PC-3 (cell line): Measurements from ENCODE around the gene JADE2. TPM values are rescaled to one million over a fixed set of nuclear protein-coding genes. Genes with fewer than 3 reads are reported as not detected.
A peak's percentile ranks its signal among the peaks of the same experiment; 100 is the strongest.

Experiments
- ATAC-seq: fragments of 200-7000 bp; cut with Tn5 transposase; 2 replicates; pipeline ENCODE4 v1.9.1; 2020; ENCODE audit warnings: mild to moderate bottlenecking, moderate library complexity
- BruUV-seq: library from RNA; stranded (reverse); fragments of 400-500 nt; replicated peaks from 2 replicates; lab custom pipeline; 2021; lab: Mats Ljungman, UMichigan
- CTCF ChIA-PET: fragments of 300-600 bp; sonication (Branson Sonifier 250); formaldehyde crosslinking; loops from one replicate; lab custom pipeline; 2022; ENCODE audit warnings: antibody characterized with exemption; lab: Charles Lee
- POLR2A ChIA-PET: fragments of 300-600 bp; sonication (Branson Sonifier 250); formaldehyde crosslinking; loops from one replicate; lab custom pipeline; 2022; ENCODE audit warnings: antibody characterized with exemption; ENCODE audit not compliant: unreplicated experiment; lab: Charles Lee
- DNase-seq: peaks from one replicate; pipeline ENCODE4 v3.0.0-alpha.2; 2015
- H2AFZ ChIP-seq: fragments of 300-600 bp; sonication (generic); 2 replicates; pipeline ENCODE4 v1.6.0; 2016; ENCODE audit warnings: antibody characterized with exemption, low read length
- H3F3A ChIP-seq: fragments of 300-600 bp; sonication (generic); one replicate; pipeline ENCODE4 v1.6.0; 2017; ENCODE audit warnings: antibody characterized with exemption, low read length, control low read depth, mild to moderate bottlenecking; ENCODE audit not compliant: unreplicated experiment
- H3K27ac ChIP-seq: fragments of 300-600 bp; sonication (generic); 2 replicates; pipeline ENCODE4 v1.5.1; 2016; ENCODE audit warnings: mild to moderate bottlenecking, low read length
- H3K27me3 ChIP-seq: fragments of 300-600 bp; sonication (generic); 2 replicates; pipeline ENCODE4 v1.6.1; 2016; ENCODE audit warnings: low read length, mixed read lengths
- H3K36me3 ChIP-seq: fragments of 300-600 bp; sonication (generic); 2 replicates; pipeline ENCODE4 v1.6.1; 2016; ENCODE audit warnings: low read depth, mixed run types, low read length, mixed read lengths
- H3K4me1 ChIP-seq: fragments of 300-600 bp; sonication (generic); 2 replicates; pipeline ENCODE4 v1.5.1; 2016; ENCODE audit warnings: low read length; ENCODE audit not compliant: insufficient read depth
- H3K4me2 ChIP-seq: fragments of 300-600 bp; sonication (generic); 2 replicates; pipeline ENCODE4 v1.6.0; 2016; ENCODE audit warnings: low read length
- H3K4me3 ChIP-seq: fragments of 300-600 bp; sonication (generic); 2 replicates; pipeline ENCODE4 v1.5.1; 2016; ENCODE audit warnings: mild to moderate bottlenecking, low read length, mixed read lengths
- H3K79me2 ChIP-seq: fragments of 300-600 bp; sonication (generic); 2 replicates; pipeline ENCODE4 v1.6.1; 2017; ENCODE audit warnings: low read length, mixed read lengths
- H3K9ac ChIP-seq: fragments of 300-600 bp; sonication (generic); 2 replicates; pipeline ENCODE4 v1.6.0; 2016; ENCODE audit warnings: mild to moderate bottlenecking, low read length
- H3K9me2 ChIP-seq: fragments of 300-600 bp; sonication (generic); replicated peaks from 2 replicates; pipeline ENCODE4 v1.6.1; 2016; ENCODE audit warnings: mixed run types, low read length, mixed read lengths
- H3K9me3 ChIP-seq: fragments of 300-600 bp; sonication (generic); 2 replicates; pipeline ENCODE4 v1.6.1; 2016; ENCODE audit warnings: low read length, mixed read lengths
- H4K20me1 ChIP-seq: fragments of 300-600 bp; sonication (generic); 2 replicates; pipeline ENCODE4 v1.6.1; 2016; ENCODE audit warnings: low read length, mixed read lengths
- EZH2 ChIP-seq: fragments of 300-600 bp; sonication (generic); IDR thresholded peaks from one replicate; pipeline ENCODE4 v1.6.1; 2017; ENCODE audit warnings: antibody characterized with exemption, mild to moderate bottlenecking, low read length; ENCODE audit not compliant: unreplicated experiment
- EZH2phosphoT487 ChIP-seq: fragments of 300-600 bp; sonication (generic); IDR thresholded peaks from 2 replicates; pipeline ENCODE4 v1.6.1; 2018; ENCODE audit warnings: mild to moderate bottlenecking, antibody characterized with exemption, low read length, borderline replicate concordance
- intact Hi-C: fragments of 100-400 bp; cut with micrococcal nuclease; formaldehyde crosslinking; loops from 2 replicates; pipeline ENCODE4 v1.9.0; 2023
- total RNA-seq: library from RNA; depleted of rRNA; stranded (reverse); fragments of >200 nt; gene quantifications from 2 replicates; pipeline ENCODE4 v1.2.3, GENCODE V29; 2014
- TF ChIP-seq, protein P1 (sequence below): fragments of 300-600 bp; sonication (generic); conservative IDR thresholded peaks from 2 replicates; pipeline ENCODE4 v1.5.1; 2017; ENCODE audit warnings: antibody characterized with exemption, low read depth, mild to moderate bottlenecking, low read length

Gene JADE2
- total RNA-seq, 1 experiment from 2014 or later, result 33.2 TPM

DNA sequence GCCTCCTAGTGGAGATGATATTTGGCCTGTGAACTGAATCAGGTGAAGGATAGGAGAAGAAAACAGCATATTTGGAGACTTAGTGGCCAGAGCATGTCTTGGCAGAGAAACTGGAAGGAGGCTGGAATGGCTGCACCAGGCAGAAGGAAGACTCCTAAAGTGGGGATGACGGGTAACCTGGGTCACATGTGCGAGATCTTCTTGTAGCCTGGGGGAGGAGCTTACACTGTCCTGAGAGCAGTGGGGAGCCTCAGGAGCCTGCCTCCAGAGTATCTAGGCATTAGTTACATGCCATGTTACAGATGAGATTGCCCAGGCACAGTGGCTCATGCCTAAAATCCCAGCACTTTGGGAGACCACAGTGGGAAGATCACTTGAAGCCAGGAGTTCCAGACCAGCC is 49.8 kb downstream of the JADE2 start:
- CTCF ChIA-PET, result no interaction called here
- peaks cover 14% of the 10 kb centered on the region; the same call in 1 of the 2 replicates for H3K36me3 ChIP-seq
- no peak for ATAC-seq

DNA sequence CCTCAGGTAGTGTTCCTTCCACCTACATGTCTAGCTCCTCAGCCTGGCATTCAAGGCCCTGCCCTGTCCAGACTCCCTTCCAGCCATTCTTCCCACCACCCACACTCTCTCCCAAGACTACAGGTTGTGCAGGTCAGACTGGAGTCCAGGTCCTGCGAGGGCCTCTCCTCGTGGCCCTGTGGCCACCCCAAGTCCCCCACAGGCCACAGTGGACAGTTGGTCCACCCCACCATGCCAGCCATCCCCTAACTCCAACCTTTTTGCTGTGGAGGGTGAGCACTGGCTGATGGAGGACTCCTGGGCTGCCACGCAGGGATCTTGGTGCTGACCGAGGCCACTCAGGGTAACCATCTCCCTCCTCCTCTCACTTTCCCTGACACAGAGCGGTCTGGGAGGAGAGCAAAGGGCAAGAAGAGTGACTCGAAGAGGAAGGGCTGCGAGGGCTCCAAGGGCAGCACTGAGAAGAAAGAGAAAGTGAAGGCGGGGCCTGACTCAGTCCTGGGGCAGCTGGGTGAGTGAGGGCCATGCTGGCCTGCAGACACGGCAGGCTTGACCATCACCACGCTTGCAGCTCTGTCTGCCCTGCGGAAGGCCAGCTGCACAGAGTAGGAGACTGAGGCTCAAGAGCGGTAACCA is 51.0 kb downstream of the JADE2 start:
- H3K27ac ChIP-seq, result no peak overlapping the region
- no peaks in the 10 kb centered on the region for H4K20me1 ChIP-seq
- ChIA-PET POLR2A (no interaction called here), CTCF (no interaction called here)
- no peaks in the 10 kb centered on the region for H3K9me3 ChIP-seq
- intact Hi-C loops, result loop anchor here (2.0 kb wide), 1 partner anchor 48 kb away; no protein-coding TSS in a partner anchor
- TF ChIP-seq, protein P1, sequence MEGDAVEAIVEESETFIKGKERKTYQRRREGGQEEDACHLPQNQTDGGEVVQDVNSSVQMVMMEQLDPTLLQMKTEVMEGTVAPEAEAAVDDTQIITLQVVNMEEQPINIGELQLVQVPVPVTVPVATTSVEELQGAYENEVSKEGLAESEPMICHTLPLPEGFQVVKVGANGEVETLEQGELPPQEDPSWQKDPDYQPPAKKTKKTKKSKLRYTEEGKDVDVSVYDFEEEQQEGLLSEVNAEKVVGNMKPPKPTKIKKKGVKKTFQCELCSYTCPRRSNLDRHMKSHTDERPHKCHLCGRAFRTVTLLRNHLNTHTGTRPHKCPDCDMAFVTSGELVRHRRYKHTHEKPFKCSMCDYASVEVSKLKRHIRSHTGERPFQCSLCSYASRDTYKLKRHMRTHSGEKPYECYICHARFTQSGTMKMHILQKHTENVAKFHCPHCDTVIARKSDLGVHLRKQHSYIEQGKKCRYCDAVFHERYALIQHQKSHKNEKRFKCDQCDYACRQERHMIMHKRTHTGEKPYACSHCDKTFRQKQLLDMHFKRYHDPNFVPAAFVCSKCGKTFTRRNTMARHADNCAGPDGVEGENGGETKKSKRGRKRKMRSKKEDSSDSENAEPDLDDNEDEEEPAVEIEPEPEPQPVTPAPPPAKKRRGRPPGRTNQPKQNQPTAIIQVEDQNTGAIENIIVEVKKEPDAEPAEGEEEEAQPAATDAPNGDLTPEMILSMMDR, result no peak
- TF ChIP-seq EZH2phosphoT487 (no peak), EZH2 (no peak)
- no peak overlapping the region for H2AFZ ChIP-seq
- BruUV-seq, result no TSS peak
- peaks cover 14% of the 10 kb centered on the region; the same call in 1 of the 2 replicates for H3K36me3 ChIP-seq
- no peaks in the 10 kb centered on the region; the same call in 1 of the 2 replicates for H3K4me1 ChIP-seq
- H3K79me2 ChIP-seq, result no peaks in the 10 kb centered on the region
- H3K9me2 ChIP-seq, result no peaks in the 10 kb centered on the region
- H3K27me3 ChIP-seq, result no peaks in the 10 kb centered on the region
- H3F3A ChIP-seq, result no peaks in the 10 kb centered on the region
- H3K4me2 ChIP-seq, result no peak overlapping the region
- DNase-seq (no peak), ATAC-seq (peak; percentile 21)
- H3K9ac ChIP-seq, result no peak overlapping the region
- H3K4me3 ChIP-seq, result no peak overlapping the region

More for the DNA sequence above, 49.8 kb downstream of the JADE2 start:
- Histone ChIP-seq H3K27ac (no peak overlapping the region), H3K9ac (no peak overlapping the region), H2AFZ (no peak overlapping the region), H3K4me1 (no peaks in the 10 kb centered on the region; the same call in 1 of the 2 replicates), H3F3A (no peaks in the 10 kb centered on the region), H3K79me2 (no peaks in the 10 kb centered on the region), H3K9me2 (no peaks in the 10 kb centered on the region), H3K4me3 (no peak overlapping the region), H3K27me3 (no peaks in the 10 kb centered on the region), H4K20me1 (no peaks in the 10 kb centered on the region), H3K4me2 (no peak overlapping the region), H3K9me3 (no peaks in the 10 kb centered on the region)
- intact Hi-C loops, result no loop called here
- TF ChIP-seq, protein P1, result no peak
- TF ChIP-seq EZH2 (no peak), EZH2phosphoT487 (no peak)
- BruUV-seq, result no TSS peak
- DNase-seq, result no peak
- POLR2A ChIA-PET, result no interaction called here
